ENCODE results near the gene RNF25. TPM values are rescaled to one million over a fixed set of nuclear protein-coding genes. Genes with fewer than 3 reads are reported as not detected.

RNF25 gene
- total RNA-seq, 1 donor from 2014 or later = 18.1 TPM

DNA sequence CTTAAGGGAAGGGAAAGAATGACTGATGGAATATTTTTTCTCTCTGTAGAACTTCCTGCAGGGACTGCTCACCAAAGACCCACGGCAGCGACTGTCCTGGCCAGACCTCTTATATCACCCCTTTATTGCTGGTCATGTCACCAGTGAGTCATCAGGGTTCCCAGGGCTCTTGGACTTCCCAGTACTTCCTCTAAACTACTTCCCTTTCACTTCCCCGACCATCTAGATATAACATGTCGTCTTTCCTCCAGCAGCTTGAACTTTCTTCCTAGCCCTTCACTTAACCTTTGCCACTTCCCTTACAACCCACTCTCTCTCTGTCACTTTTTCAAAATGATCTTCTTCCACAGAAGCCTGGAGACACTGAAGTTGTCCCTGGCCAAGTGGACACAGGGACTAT is 7.3 kb upstream of the RNF25 start:
- no peak for DNase-seq

GRCh38 chr2:218671097-218671653 is 627 bp downstream of the RNF25 start:
- DNase-seq = no peak

DNA sequence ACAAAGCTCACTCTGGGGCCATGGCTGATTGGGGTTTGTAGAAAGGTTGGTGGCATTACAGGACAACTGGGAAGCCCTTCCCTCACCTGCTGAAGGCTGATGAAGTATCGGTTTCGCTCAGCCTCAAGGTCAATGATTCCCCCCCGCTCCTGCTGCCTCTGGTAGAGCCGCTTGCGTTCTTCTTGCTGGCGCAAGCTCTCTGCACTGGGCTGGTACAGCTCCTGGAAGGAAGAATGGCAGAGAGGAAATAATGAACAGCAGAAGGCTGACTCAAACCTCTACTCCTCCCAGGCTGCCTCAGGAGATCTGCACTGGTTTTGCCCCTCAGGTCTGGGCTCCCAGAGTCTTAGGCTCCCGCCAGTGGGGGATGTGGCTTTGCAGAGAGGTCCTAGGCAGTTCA is 7.1 kb downstream of the RNF25 start:
- no peak for DNase-seq

GRCh38 chr2:218663901-218664300 is 7.9 kb downstream of the RNF25 start:
- DNase-seq = no peak

GRCh38 chr2:218662827-218663226 is 9.0 kb downstream of the RNF25 start:
- DNase-seq = no peak

DNA sequence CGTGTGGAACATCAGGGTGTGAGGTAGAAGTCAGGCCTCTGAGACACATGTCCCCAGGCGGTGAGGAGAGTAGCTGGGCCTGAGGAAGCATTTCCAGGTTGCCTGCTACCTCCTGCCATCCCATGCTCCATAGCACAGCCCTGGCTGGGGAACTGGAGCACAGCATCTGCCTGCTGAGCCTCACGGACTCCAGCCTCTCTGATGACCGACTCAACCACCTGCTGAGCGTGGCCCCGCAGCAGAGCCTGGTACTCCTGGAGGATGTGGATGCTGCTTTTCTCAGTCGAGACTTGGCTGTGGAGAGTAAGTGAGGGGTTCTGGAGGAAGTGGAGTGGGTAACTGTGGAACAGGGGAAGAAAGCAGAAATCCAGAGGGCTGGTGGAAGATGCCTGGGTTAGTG is 9.4 kb downstream of the RNF25 start:
- DNase-seq = no peak

DNA sequence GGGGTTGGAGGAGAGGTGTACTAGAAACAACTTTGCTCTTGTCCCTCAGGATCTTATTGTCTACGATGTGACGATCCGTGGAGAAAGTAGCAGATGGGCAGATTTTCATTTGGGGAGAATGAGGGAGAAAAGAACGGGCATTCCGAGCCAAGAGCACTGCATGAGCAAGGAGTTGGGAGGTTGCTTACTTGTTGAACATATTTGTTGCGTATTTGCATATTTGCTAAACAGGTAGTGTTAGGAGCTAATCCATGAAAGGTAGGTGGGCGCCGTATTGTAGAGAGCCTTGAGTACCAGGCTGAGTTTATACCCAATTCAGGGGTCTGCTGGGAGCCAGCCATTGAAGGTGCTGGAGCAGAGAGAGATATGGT is 11.8 kb downstream of the RNF25 start:
- DNase-seq = no peak

GRCh38 chr2:218659258-218659987 is 12.4 kb downstream of the RNF25 start, which contains the start of the genes BCS1L and ZNF142:
Gene BCS1L, plus strand, starts transcription at chr2:218659683. Its CDS starts 1,305 bp downstream, at chr2:218660988.
Gene ZNF142, minus strand, starts transcription at chr2:218659623. Its CDS starts 3,194 bp downstream, at chr2:218656429.
- DNase-seq = peak; percentile 91

- DNase-seq = no peak
These were observed 13.0 kb downstream of the RNF25 start for GRCh38 chr2:218658671-218659257.

DNA sequence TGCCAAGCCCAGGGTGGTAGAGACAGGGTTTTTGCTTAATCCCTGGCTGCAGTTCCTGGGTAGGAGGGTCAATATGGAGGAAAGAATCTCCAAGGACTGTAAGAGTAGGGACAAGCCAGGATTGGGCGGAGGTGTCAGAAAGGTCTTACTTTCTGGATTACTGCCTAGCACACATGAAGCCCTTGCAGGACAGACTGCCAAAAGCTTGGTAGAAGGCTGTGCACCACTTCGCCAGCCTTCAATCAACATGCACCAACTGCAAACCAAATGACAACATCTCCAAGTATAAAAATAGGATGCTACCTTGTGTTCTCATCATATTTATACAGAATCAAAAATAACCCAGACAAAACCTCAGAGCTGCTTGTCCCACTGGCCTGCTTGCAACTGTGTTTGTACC is 16.1 kb downstream of the RNF25 start:
- DNase-seq = no peak

DNA sequence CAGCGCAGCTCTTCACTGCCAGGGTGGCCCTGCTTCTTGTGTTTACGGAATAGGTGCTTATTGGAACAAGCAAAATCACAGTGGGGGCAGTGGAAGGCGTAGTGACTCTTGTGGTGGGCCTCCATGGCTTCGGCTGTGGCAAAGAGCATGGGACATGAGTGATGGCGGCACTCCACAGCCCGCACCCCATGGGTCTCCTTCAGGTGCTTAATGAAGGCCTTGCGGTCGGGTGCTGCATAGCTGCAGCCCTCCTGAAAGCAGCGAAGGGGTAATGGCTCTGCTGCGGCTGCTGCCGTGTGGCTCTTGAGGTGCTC is 23.1 kb downstream of the RNF25 start:
- DNase-seq = no peak

- DNase-seq = no peak
These were observed 23.6 kb downstream of the RNF25 start for GRCh38 chr2:218648088-218648786.

GRCh38 chr2:218645126-218645525 is 26.7 kb downstream of the RNF25 start:
- no peak for DNase-seq

GRCh38 chr2:218644721-218645120 is 27.1 kb downstream of the RNF25 start:
- DNase-seq = no peak

- no peak for DNase-seq
These were observed 28.0 kb downstream of the RNF25 start for GRCh38 chr2:218643751-218644310.

DNA sequence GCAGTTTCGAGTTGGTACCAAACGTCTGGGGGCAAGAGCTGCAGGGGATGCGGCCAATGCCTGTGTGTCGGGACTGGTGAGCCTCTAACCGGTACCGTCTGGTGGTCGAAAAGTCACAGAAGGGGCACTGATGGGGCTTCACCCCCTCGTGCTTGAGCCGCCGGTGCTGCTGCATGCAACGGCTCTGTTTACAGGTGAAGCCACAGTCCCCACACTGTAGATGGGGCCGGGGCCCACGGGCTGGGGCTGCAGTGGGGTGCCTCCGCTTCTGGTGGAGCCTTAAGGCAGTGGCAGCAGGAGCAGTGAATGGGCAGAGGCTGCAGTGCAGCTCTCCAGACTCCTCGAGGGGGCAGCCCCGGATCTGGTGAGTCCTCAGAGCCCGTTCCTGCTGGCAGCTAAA is 29.0 kb downstream of the RNF25 start:
- no peak for DNase-seq

DNA sequence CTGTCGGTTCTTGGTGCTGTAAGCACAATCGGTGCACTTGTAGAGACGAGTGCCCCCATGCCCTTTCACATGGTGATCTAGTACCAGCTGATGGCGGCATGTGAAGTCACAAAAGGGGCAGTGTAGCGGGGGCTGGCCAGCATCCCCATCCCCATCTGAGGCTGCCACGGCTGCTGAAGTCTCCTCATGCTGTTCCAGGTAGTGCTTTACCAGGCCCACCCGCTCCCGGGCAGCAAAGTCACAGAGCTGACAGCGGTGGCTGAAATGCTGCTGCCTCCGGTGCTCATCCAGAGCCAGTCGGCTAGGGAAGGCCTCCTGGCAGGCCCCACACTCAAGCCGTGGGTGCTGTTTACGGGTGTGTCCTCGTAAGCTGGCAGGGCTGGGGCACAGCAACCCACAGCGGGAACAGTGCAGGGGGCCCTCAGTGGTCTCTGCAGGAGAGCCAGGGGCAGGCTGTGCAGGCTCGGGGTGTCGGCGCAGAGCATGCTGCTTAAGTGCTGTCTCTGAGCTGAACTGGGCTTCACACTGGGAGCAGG is 29.6 kb downstream of the RNF25 start:
- no peak for DNase-seq

GRCh38 chr2:218638372-218638771 is 33.4 kb downstream of the RNF25 start:
- DNase-seq = no peak

DNA sequence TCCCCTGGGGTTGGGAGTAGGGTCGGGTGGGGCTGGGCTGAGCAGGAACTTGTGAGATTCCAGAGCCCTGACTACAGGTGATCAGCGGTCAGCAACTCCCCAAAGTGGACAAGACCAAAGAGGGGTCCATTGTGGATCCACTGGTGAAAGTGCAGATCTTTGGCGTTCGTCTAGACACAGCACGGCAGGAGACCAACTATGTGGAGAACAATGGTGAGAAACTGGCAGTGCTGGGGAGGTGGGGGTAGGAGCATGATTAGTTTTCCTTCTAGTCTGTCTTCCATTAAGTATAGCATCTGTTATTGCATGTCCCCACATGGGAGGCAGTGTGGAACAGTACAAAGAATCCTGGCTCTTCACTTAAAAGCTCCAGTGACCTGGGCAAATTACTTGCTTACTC is 36.1 kb downstream of the RNF25 start:
- DNase-seq = no peak

- DNase-seq = no peak
These were observed 40.0 kb downstream of the RNF25 start for GRCh38 chr2:218631837-218632236.

GRCh38 chr2:218627939-218628338 is 43.9 kb downstream of the RNF25 start:
- no peak for DNase-seq

GRCh38 chr2:218626369-218626768 is 45.4 kb downstream of the RNF25 start:
- no peak for DNase-seq

DNA sequence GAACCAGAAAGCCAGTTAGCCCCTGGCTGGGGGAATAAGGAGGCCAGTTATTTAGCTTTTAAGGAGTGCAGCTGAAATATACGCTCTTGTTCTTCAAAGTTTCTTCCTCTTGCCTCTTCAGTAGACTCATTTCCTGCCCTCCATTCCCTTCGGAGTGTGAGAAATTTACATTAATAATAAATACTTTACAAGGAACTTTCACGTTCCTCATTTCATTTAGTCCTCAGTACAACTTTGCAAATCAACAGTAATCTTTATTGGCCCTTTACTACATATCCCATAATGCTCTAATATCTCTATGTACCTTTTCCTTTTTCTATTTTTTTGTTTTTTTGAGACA is 48.5 kb downstream of the RNF25 start:
- no peak for DNase-seq
